ENCODE data around the gene LIN28A.

Gene LIN28A

GRCh38 chr1:26410706-26411623 is at the start of gene LIN28A:
LIN28A (plus strand) TSS chr1:26410817; CDS start chr1:26410892, 75 bp downstream.
- Histone ChIP-seq H3K36me3 (no peaks in the 10 kb centered on the region), H3K4me3 (ENCODE audit: low read depth in 1 of 2, low read length in 1 of 2) (no peak within 1 kb of the TSS), H3K27me3 (peaks cover 89% of the 10 kb centered on the region), H3K4me1 (ENCODE audit: control insufficient read depth in 1 of 2, insufficient read depth in 1 of 2, low read depth in 1 of 2, low read length in 1 of 2) (peaks cover 7 to 16% of the 10 kb centered on the region in 2 experiments), H3K9me3 (no peaks in the 10 kb centered on the region), H3K27ac (no peak within 1 kb of the TSS)
- TF ChIP-seq CTCF (IDR thresholded peaks at IDR 0.05), result no peak

GRCh38 chr1:26361605-26362122 is 49.0 kb upstream of the LIN28A start:
- no peak overlapping the region for H3K4me3 ChIP-seq (ENCODE audit: low read depth in 1 of 2, low read length in 1 of 2)
- H3K4me1 ChIP-seq (ENCODE audit: control insufficient read depth in 1 of 2, insufficient read depth in 1 of 2, low read depth in 1 of 2, low read length in 1 of 2), result peaks cover 2 to 15% of the 10 kb centered on the region in 2 experiments
- no peaks in the 10 kb centered on the region for H3K36me3 ChIP-seq
- no peak for TF ChIP-seq CTCF (IDR thresholded peaks at IDR 0.05)
- H3K27ac ChIP-seq, result no peak overlapping the region
- H3K9me3 ChIP-seq, result no peaks in the 10 kb centered on the region
- peaks cover 91% of the 10 kb centered on the region for H3K27me3 ChIP-seq

GRCh38 chr1:26362331-26362730 is 48.3 kb upstream of the LIN28A start:
- H3K36me3 ChIP-seq, result no peaks in the 10 kb centered on the region
- no peak for TF ChIP-seq CTCF (IDR thresholded peaks at IDR 0.05)
- no peak overlapping the region for H3K4me3 ChIP-seq (ENCODE audit: low read depth in 1 of 2, low read length in 1 of 2)
- H3K27me3 ChIP-seq, result peaks cover 84% of the 10 kb centered on the region
- no peaks in the 10 kb centered on the region for H3K9me3 ChIP-seq
- peaks cover 2 to 15% of the 10 kb centered on the region in 2 experiments for H3K4me1 ChIP-seq (ENCODE audit: control insufficient read depth in 1 of 2, insufficient read depth in 1 of 2, low read depth in 1 of 2, low read length in 1 of 2)
- no peak overlapping the region for H3K27ac ChIP-seq

GRCh38 chr1:26363549-26364448 is 46.8 kb upstream of the LIN28A start:
- H3K4me1 ChIP-seq (ENCODE audit: control insufficient read depth in 1 of 2, insufficient read depth in 1 of 2, low read depth in 1 of 2, low read length in 1 of 2), result peaks cover 2 to 12% of the 10 kb centered on the region in 2 experiments
- H3K27ac ChIP-seq, result no peak overlapping the region
- H3K4me3 ChIP-seq (ENCODE audit: low read depth in 1 of 2, low read length in 1 of 2), result no peak overlapping the region
- H3K9me3 ChIP-seq, result no peaks in the 10 kb centered on the region
- TF ChIP-seq CTCF (IDR thresholded peaks at IDR 0.05), result peak; percentile 77
- H3K27me3 ChIP-seq, result peaks cover 69% of the 10 kb centered on the region
- H3K36me3 ChIP-seq, result no peaks in the 10 kb centered on the region

- Histone ChIP-seq H3K36me3 (no peaks in the 10 kb centered on the region), H3K27me3 (peaks cover 58% of the 10 kb centered on the region), H3K4me3 (ENCODE audit: low read depth in 1 of 2, low read length in 1 of 2) (no peak overlapping the region), H3K4me1 (ENCODE audit: control insufficient read depth in 1 of 2, insufficient read depth in 1 of 2, low read depth in 1 of 2, low read length in 1 of 2) (peaks cover 4 to 8% of the 10 kb centered on the region in 2 experiments), H3K27ac (no peak overlapping the region), H3K9me3 (no peaks in the 10 kb centered on the region)
- no peak for TF ChIP-seq CTCF (IDR thresholded peaks at IDR 0.05)
Measured at GRCh38 chr1:26364956-26365355, 45.7 kb upstream of the LIN28A start.

Data from neutrophil (primary cell).